SU-DHL-6 (cell line): ENCODE results near the gene HDAC11.

Experiments
- CTCF ChIP-seq: fragments of 200-600 bp; sonication (generic); IDR thresholded peaks from one replicate; pipeline ENCODE4 v1.5.1; 2017; ENCODE audit warnings: antibody characterized with exemption, mild to moderate bottlenecking, low read length, moderate library complexity; ENCODE audit not compliant: insufficient read depth, poor library complexity, severe bottlenecking
- EZH2phosphoT487 ChIP-seq: fragments of 200-600 bp; sonication (generic), shearing (Covaris generic); conservative IDR thresholded peaks from 2 replicates; pipeline ENCODE4 v1.6.1; 2018; ENCODE audit warnings: mild to moderate bottlenecking, antibody characterized with exemption, low read length, moderate library complexity, mixed read lengths

- TF ChIP-seq CTCF (no peak), EZH2phosphoT487 (no peak)
Measured at GRCh38 chr3:13532631-13533030, 52.5 kb downstream of the HDAC11 start.
